Omental fat pad (tissue), 4 donors: ENCODE measurements around the gene DENND1A. TPM values are rescaled to one million over a fixed set of nuclear protein-coding genes. Genes with fewer than 3 reads are reported as not detected.

Experiments used
- ATAC-seq: fragments of 150-250 bp; one replicate; pipeline ENCODE4 v1.9.1; 2016; ENCODE audit warnings: mild to moderate bottlenecking, moderate library complexity; ENCODE audit not compliant: low FRiP score
- DNase-seq: peaks from one replicate; pipeline ENCODE4 v3.0.0-alpha.2; 2019; ENCODE audit warnings: low spot score
- CTCF ChIP-seq, 3 donors: fragments of 450-650 bp; IDR thresholded peaks; one replicate each; pipeline ENCODE4 v1.5.1; 2016 to 2017; ENCODE audit warnings: antibody characterized with exemption in 3 of 3, mild to moderate bottlenecking in 3 of 3, moderate library complexity in 2 of 3
- total RNA-seq, 4 donors: library from RNA; depleted of rRNA; stranded (reverse); fragments of >200 nt; gene quantifications; one replicate each; pipeline ENCODE4 v1.1.0, GENCODE V29; 2016

The DENND1A gene
- total RNA-seq, 4 donors from 2014 or later = 15.2 to 22.8 (median 20.7) TPM

- ATAC-seq = no peak
Measured at GRCh38 chr9:123972618-123973017, 42.7 kb upstream of the DENND1A start.

GRCh38 chr9:123967323-123967722 lies 37.4 kb upstream of the DENND1A start:
- DNase-seq (no peak), ATAC-seq (no peak)
- no peak for TF ChIP-seq CTCF (IDR thresholded peaks at IDR 0.05)

More at GRCh38 chr9:123972618-123973017, 42.7 kb upstream of the DENND1A start:
- TF ChIP-seq CTCF (IDR thresholded peaks at IDR 0.05) = no peak
- no peak for DNase-seq

- DNase-seq = no peak
- no peak for ATAC-seq
- TF ChIP-seq CTCF (IDR thresholded peaks at IDR 0.05) = no peak
Measured at GRCh38 chr9:123965801-123966686, 36.1 kb upstream of the DENND1A start.

GRCh38 chr9:123964761-123965160 lies 34.8 kb upstream of the DENND1A start:
- no peak for TF ChIP-seq CTCF (IDR thresholded peaks at IDR 0.05)
- DNase-seq (no peak), ATAC-seq (no peak)

GRCh38 chr9:123960965-123961364 lies 31.0 kb upstream of the DENND1A start:
- TF ChIP-seq CTCF (IDR thresholded peaks at IDR 0.05) = no peak
- DNase-seq = no peak
- ATAC-seq = no peak

- no peak for TF ChIP-seq CTCF (IDR thresholded peaks at IDR 0.05)
- ATAC-seq (no peak), DNase-seq (no peak)
Measured at GRCh38 chr9:123960366-123960765, 30.4 kb upstream of the DENND1A start.

GRCh38 chr9:123959787-123960186 lies 29.9 kb upstream of the DENND1A start:
- TF ChIP-seq CTCF (IDR thresholded peaks at IDR 0.05) = no peak
- no peak for DNase-seq
- no peak for ATAC-seq
